ENCODE measurements around the gene KRTAP12-4. TPM values are rescaled to one million over a fixed set of nuclear protein-coding genes. Genes with fewer than 3 reads are reported as not detected.
"Not testable (repeated sequence)": the region's sequence is repeated elsewhere in the genome, so short reads cannot be mapped to it uniquely, and the experiment has no call there.

KRTAP12-4 gene
- total and polyA plus RNA-seq, 2 donors (not counting 3 experiments of a cell fraction or from before 2014, with no cell fraction given), result not detected

DNA sequence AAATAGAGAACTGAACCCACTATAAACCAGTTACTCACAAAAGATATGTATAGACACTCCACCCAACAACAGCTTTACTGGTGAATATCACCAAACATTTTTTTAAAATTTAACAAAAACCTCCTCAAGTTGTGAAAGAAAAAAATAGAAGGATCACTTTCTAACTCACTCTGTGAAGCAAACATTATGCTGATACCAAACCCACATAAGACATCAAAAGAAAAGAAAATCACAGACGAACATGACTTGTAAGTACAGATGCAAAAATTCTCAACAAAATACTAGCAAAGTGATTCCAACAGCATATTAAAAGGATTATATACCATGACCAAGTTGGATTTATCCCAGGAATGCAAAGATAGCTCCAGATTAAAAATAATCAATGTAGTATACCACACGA lies 37.2 kb upstream of the KRTAP12-4 start:
- no peak overlapping the region for H3K4me2 ChIP-seq (ENCODE audit: insufficient read depth, low read length)
- H3K9ac ChIP-seq (replicated peaks; ENCODE audit: extremely low read depth, insufficient read depth, low read length), result no peak overlapping the region
- H3K9me3 ChIP-seq (replicated peaks; ENCODE audit: control insufficient read depth, insufficient read depth, low read length), result no peaks in the 10 kb centered on the region
- no peaks in the 10 kb centered on the region for H3K4me1 ChIP-seq (ENCODE audit: control insufficient read depth, extremely low read depth, insufficient read depth, low read length)
- ChIA-PET POLR2A (no interaction called here), CTCF (interaction anchor here (0.6 to 2.0 kb wide), 3 partner anchors 15 to 240 kb away, joined by 4 to 7 read pairs (median 5); no protein-coding TSS in a partner anchor)
- FAIRE-seq (no peak), DNase-seq (ENCODE audit: low read depth, low spot score) (no peak)
- no peaks in the 10 kb centered on the region for H3K9me1 ChIP-seq (replicated peaks; ENCODE audit: control insufficient read depth, extremely low read depth, insufficient read depth, low read length)
- peaks cover 8 to 19% of the 10 kb centered on the region in 2 experiments for H3K27me3 ChIP-seq (ENCODE audit: control insufficient read depth in 2 of 2, insufficient read depth in 2 of 2, low read length in 2 of 2)
- H3K27ac ChIP-seq (ENCODE audit: insufficient read depth, low read depth, low read length), result no peak overlapping the region
- BruUV-seq (replicated peaks), result no TSS peak
- H3K79me2 ChIP-seq (ENCODE audit: control insufficient read depth, insufficient read depth, low read length), result no peaks in the 10 kb centered on the region
- TF ChIP-seq MYC (IDR thresholded peaks at IDR 0.05; ENCODE audit: low read depth, low read length) (no peak), POLR2AphosphoS5 (IDR thresholded peaks at IDR 0.05; ENCODE audit: insufficient read depth, low read depth, low read length) (no peak), JUN (IDR thresholded peaks at IDR 0.05; ENCODE audit: borderline replicate concordance, insufficient read depth, insufficient read length, low read depth) (no peak), POLR2A (IDR thresholded peaks at IDR 0.05; ENCODE audit: low read depth, low read length) (no peak), EZH2 (IDR thresholded peaks at IDR 0.05; ENCODE audit: borderline replicate concordance, low read depth, low read length, severe bottlenecking) (no peak), FOS (IDR thresholded peaks at IDR 0.05; ENCODE audit: borderline replicate concordance, insufficient read depth, low read length) (no peak), GATA2 (IDR thresholded peaks at IDR 0.05; ENCODE audit: insufficient read depth, insufficient read length, low read depth, low read length) (no peak)
- TF ChIP-seq, protein P1, sequence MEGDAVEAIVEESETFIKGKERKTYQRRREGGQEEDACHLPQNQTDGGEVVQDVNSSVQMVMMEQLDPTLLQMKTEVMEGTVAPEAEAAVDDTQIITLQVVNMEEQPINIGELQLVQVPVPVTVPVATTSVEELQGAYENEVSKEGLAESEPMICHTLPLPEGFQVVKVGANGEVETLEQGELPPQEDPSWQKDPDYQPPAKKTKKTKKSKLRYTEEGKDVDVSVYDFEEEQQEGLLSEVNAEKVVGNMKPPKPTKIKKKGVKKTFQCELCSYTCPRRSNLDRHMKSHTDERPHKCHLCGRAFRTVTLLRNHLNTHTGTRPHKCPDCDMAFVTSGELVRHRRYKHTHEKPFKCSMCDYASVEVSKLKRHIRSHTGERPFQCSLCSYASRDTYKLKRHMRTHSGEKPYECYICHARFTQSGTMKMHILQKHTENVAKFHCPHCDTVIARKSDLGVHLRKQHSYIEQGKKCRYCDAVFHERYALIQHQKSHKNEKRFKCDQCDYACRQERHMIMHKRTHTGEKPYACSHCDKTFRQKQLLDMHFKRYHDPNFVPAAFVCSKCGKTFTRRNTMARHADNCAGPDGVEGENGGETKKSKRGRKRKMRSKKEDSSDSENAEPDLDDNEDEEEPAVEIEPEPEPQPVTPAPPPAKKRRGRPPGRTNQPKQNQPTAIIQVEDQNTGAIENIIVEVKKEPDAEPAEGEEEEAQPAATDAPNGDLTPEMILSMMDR (IDR thresholded peaks at IDR 0.05; ENCODE audit: extremely low read depth in 1 of 2, insufficient read depth in 1 of 2, low read depth in 1 of 2, low read length in 2 of 2), result no peak
- TF ChIP-seq, protein P2, sequence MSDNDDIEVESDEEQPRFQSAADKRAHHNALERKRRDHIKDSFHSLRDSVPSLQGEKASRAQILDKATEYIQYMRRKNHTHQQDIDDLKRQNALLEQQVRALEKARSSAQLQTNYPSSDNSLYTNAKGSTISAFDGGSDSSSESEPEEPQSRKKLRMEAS (IDR thresholded peaks at IDR 0.05; ENCODE audit: insufficient read depth, insufficient read length), result no peak
- no peak overlapping the region for H2AFZ ChIP-seq (ENCODE audit: low read depth, low read length)
- H3K36me3 ChIP-seq (ENCODE audit: control insufficient read depth in 2 of 2, extremely low read depth in 1 of 2, insufficient read depth in 2 of 2, low read length in 2 of 2), result no peaks in the 10 kb centered on the region
- intact Hi-C loops (cut with micrococcal nuclease), result no loop called here
- dilution Hi-C loops (cut with MboI; ENCODE audit: extremely low pct_ligation_motif_present, low sequenced_read_pairs), result no loop called here
- H3K4me3 ChIP-seq (replicated peaks in 1 of 3; ENCODE audit: insufficient read depth in 1 of 3, low read depth in 1 of 3, low read length in 3 of 3), result no peak overlapping the region
- H4K20me1 ChIP-seq (replicated peaks; ENCODE audit: control insufficient read depth, extremely low read depth, insufficient read depth, low read length), result no peaks in the 10 kb centered on the region

DNA sequence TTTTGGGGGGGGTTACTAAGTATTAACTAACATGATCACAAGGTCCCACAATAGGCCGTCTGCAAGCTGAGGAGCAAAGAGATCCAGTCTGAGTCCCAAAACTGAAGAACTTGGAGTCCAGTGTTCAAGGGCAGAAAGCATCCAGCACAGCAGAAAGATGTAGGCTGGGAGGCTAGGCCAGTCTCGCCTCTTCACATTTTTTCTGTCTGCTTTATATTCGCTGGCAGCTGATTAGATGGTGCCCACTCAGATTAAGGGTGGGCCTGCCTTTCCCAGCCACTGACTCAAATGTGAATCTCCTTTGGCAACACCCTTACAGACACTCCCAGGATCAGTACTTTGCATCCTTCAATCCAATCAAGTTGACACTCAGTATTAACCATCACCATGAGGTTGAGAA lies 35.3 kb upstream of the KRTAP12-4 start:
- H3K27me3 ChIP-seq (ENCODE audit: control insufficient read depth in 2 of 2, insufficient read depth in 2 of 2, low read length in 2 of 2), result peaks cover 5 to 19% of the 10 kb centered on the region in 2 experiments
- H3K36me3 ChIP-seq (ENCODE audit: control insufficient read depth in 2 of 2, extremely low read depth in 1 of 2, insufficient read depth in 2 of 2, low read length in 2 of 2); CTCF ChIA-PET; H3K79me2 ChIP-seq (ENCODE audit: control insufficient read depth, insufficient read depth, low read length); H3K9ac ChIP-seq (replicated peaks; ENCODE audit: extremely low read depth, insufficient read depth, low read length); FAIRE-seq; H3K4me2 ChIP-seq (ENCODE audit: insufficient read depth, low read length); H3K27ac ChIP-seq (ENCODE audit: insufficient read depth, low read depth, low read length); H3K4me3 ChIP-seq (replicated peaks in 1 of 3; ENCODE audit: insufficient read depth in 1 of 3, low read depth in 1 of 3, low read length in 3 of 3); H4K20me1 ChIP-seq (replicated peaks; ENCODE audit: control insufficient read depth, extremely low read depth, insufficient read depth, low read length); H3K4me1 ChIP-seq (ENCODE audit: control insufficient read depth, extremely low read depth, insufficient read depth, low read length); DNase-seq (ENCODE audit: low read depth, low spot score); H3K9me1 ChIP-seq (replicated peaks; ENCODE audit: control insufficient read depth, extremely low read depth, insufficient read depth, low read length); dilution Hi-C loops (cut with MboI; ENCODE audit: extremely low pct_ligation_motif_present, low sequenced_read_pairs); intact Hi-C loops (cut with micrococcal nuclease); H3K9me3 ChIP-seq (replicated peaks; ENCODE audit: control insufficient read depth, insufficient read depth, low read length); H2AFZ ChIP-seq (ENCODE audit: low read depth, low read length); POLR2A ChIA-PET; BruUV-seq (replicated peaks): not testable (repeated sequence)
